Activated naive CD4-positive, alpha-beta T cell treated with anti-CD3 and anti-CD28 coated beads, Interleukin-2, amount 50 U/mL, for 72 hours (primary cell): ENCODE results near the gene LTB4R2. TPM values are rescaled to one million over a fixed set of nuclear protein-coding genes. Genes with fewer than 3 reads are reported as not detected.
A peak's percentile ranks its signal among the peaks of the same experiment; 100 is the strongest.

Experiments used
- ATAC-seq, 2 donors: fragments of 150-1000 bp; cut with Tn5 transposase; 2 replicates each; pipeline ENCODE4 v1.10.0; 2021; ENCODE audit warnings: mild to moderate bottlenecking in 2 of 2, moderate library complexity in 2 of 2
- DNase-seq, 2 donors: peaks; one replicate each; pipeline ENCODE4 v3.0.0; 2021 to 2022; ENCODE audit warnings: low spot score in 2 of 2
- H3K27ac Mint-ChIP-seq, 2 donors: one replicate each; pipeline ENCODE4 v1.8.0; 2022; ENCODE audit warnings: mild to moderate bottlenecking in 2 of 2, mixed read lengths in 2 of 2
- H3K36me3 Mint-ChIP-seq, 2 donors: one replicate each; pipeline ENCODE4 v1.8.0; 2022; ENCODE audit warnings: mixed read lengths in 2 of 2
- H3K9me3 Mint-ChIP-seq, 2 donors: one replicate each; pipeline ENCODE4 v1.8.0; 2022; ENCODE audit warnings: mixed read lengths in 2 of 2
- total RNA-seq, 2 donors: library from RNA; stranded (reverse); gene quantifications; one replicate each; pipeline ENCODE4 v1.2.3, GENCODE V29; 2022

Gene LTB4R2
- total RNA-seq, 2 donors from 2014 or later = 13.7 to 16.2 TPM

- DNase-seq = peak; percentile 43 to 83
- H3K36me3 Mint-ChIP-seq = peaks cover 13 to 27% of the 10 kb centered on the region in 2 donors
- no peaks in the 10 kb centered on the region for H3K9me3 Mint-ChIP-seq
- peak overlapping the region in 1 of 2 donors; percentile 71 for H3K27ac Mint-ChIP-seq
- peak; percentile 98 to 99 for ATAC-seq
These were observed 20.2 kb upstream of the LTB4R2 start for GRCh38 chr14:24289649-24290280.

GRCh38 chr14:24290746-24291145, 19.2 kb upstream of the LTB4R2 start:
- Mint-ChIP-seq H3K36me3 (peaks cover 13 to 27% of the 10 kb centered on the region in 2 donors), H3K27ac (no peak overlapping the region), H3K9me3 (no peaks in the 10 kb centered on the region)
- ATAC-seq (no peak), DNase-seq (no peak)

GRCh38 chr14:24291446-24292117, 18.4 kb upstream of the LTB4R2 start:
- DNase-seq (no peak), ATAC-seq (no peak)
- H3K27ac Mint-ChIP-seq = no peak overlapping the region
- H3K9me3 Mint-ChIP-seq = no peaks in the 10 kb centered on the region
- peaks cover 20 to 29% of the 10 kb centered on the region in 2 donors for H3K36me3 Mint-ChIP-seq

DNA sequence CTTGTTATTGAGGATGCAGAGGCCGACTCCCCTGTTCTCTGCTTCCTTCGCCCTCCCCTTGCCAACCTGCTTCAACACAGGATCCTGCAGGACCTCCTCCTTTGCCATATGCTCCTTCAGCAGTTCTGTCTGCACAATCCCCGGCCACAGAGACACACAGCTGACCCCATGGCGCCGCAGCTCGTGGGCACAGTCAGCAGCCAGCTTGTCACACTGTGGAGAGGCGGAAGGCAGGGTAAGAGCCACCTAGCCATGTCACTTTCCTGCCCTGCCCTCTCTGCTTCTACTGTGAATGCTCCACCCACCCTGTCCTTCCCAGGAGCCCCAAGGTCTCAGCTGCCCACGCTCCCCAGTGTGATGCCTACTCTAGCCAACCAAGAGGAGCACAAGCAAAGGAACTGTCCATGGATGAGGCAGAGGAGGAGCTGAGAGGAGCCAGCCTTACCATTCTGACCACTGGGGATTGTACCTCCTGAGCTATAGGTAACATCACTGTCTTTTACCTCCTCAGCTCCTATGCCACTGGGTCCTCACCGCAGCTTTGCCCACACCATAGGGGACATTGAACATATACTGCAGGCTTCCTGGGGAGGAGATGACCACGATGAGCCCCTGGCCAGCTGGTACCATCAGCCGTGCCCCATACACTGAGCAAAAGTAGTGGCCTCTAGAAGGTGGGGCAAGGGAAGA, 17.7 kb upstream of the LTB4R2 start:
- no peak for ATAC-seq
- H3K27ac Mint-ChIP-seq = no peak overlapping the region
- H3K36me3 Mint-ChIP-seq = peaks cover 21 to 31% of the 10 kb centered on the region in 2 donors
- no peaks in the 10 kb centered on the region for H3K9me3 Mint-ChIP-seq
- DNase-seq = no peak

DNA sequence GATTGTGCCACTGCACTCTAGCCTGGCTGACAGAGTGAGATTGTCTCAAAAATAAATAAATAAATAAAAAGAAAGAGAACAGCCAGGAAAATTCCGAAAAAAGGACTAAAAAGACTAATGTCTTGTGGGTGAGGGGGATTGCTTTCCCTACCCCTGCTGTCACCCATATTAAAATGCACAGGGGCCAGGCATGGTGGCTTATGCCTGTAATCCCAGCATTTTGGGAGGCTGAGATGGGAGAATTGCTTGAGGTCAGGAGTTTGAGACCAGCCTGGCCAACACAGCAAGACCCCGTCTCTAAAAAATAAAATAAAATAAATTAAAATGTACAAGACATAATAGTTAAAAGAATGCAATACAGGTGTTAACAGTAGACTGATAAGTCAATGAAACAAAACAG, 16.4 kb upstream of the LTB4R2 start:
- no peak for DNase-seq
- Mint-ChIP-seq H3K9me3 (no peaks in the 10 kb centered on the region), H3K36me3 (peaks cover 21 to 31% of the 10 kb centered on the region in 2 donors), H3K27ac (no peak overlapping the region)
- ATAC-seq = no peak

- H3K36me3 Mint-ChIP-seq = peaks cover 9 to 17% of the 10 kb centered on the region in 2 donors
- DNase-seq = peak; percentile 71 to 75
- H3K9me3 Mint-ChIP-seq = no peaks in the 10 kb centered on the region
- H3K27ac Mint-ChIP-seq = peak overlapping the region; percentile 58 to 83
- ATAC-seq = peak; percentile 74 to 80
These were observed 13.4 kb upstream of the LTB4R2 start for GRCh38 chr14:24296341-24297157.

- Mint-ChIP-seq H3K9me3 (no peaks in the 10 kb centered on the region), H3K36me3 (peaks cover 13 to 16% of the 10 kb centered on the region in 2 donors), H3K27ac (peak overlapping the region; percentile 58 to 80)
- DNase-seq (no peak), ATAC-seq (peak; percentile 51 to 65)
These were observed 12.6 kb upstream of the LTB4R2 start for GRCh38 chr14:24297190-24297964.

GRCh38 chr14:24298892-24299254, 11.1 kb upstream of the LTB4R2 start:
- peaks cover 7 to 16% of the 10 kb centered on the region in 2 donors for H3K36me3 Mint-ChIP-seq
- no peaks in the 10 kb centered on the region for H3K9me3 Mint-ChIP-seq
- DNase-seq = no peak
- peak overlapping the region; percentile 93 to 98 for H3K27ac Mint-ChIP-seq
- peak; percentile 16 to 27 for ATAC-seq

- peak within 1 kb of the TSS; percentile 93 to 98 for H3K27ac Mint-ChIP-seq
- H3K9me3 Mint-ChIP-seq = no peaks in the 10 kb centered on the region
- ATAC-seq = peak; percentile 73 to 83
- H3K36me3 Mint-ChIP-seq = peaks cover 10 to 16% of the 10 kb centered on the region in 2 donors
- DNase-seq = peak; percentile 88 to 93
These were observed 10.4 kb upstream of the LTB4R2 start, which contains the start of the genes DHRS1 and NOP9 for GRCh38 chr14:24299255-24300191. Gene DHRS1, minus strand, starts transcription at chr14:24299780. Its CDS starts 674 bp downstream, at chr14:24299106. Gene NOP9, plus strand, starts transcription at chr14:24299850. Its CDS starts 105 bp downstream, at chr14:24299955.

DNA sequence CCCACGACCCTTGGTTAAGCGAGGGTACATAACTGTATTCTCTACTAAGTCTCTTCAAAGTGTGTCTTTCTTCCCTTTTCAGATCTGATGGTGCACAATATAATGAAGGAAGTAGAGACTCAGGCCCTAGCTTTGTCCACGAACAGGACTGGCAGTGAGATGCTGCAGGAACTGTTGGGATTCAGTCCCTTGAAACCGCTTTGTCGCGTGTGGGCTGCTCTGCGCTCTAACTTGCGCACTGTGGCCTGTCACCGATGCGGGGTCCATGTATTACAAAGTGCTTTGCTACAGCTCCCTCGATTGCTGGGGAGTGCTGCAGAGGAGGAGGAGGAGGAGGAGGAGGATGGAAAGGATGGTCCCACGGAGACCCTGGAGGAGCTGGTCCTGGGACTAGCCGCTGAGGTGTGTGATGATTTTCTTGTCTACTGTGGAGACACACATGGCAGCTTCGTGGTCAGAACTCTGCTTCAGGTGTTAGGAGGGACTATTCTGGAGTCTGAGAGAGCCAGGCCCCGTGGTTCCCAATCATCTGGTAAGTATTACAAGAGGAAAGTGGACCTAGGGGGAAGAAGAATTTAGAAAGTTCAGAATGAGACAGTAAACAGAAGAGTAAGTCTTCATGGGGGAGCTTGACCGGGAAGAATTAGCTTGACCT, 9.5 kb upstream of the LTB4R2 start:
- no peaks in the 10 kb centered on the region for H3K9me3 Mint-ChIP-seq
- DNase-seq = no peak
- peak overlapping the region in 1 of 2 donors; percentile 93 for H3K27ac Mint-ChIP-seq
- ATAC-seq = no peak
- H3K36me3 Mint-ChIP-seq = peaks cover 16 to 18% of the 10 kb centered on the region in 2 donors

DNA sequence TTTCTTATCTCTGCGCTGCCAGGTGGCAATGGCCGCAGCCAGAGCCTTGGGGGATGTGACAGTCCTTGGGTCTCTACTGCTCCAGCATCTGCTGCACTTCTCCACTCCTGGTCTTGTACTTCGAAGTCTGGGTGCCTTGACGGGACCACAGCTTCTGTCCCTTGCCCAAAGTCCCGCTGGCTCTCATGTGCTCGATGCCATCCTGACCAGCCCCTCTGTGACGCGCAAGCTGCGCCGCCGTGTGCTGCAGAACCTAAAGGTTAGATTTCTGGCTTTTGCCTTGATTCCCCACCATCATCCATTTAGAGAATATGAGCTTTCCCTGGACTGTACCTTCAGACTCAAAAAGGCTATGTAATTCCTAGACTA, 5.9 kb upstream of the LTB4R2 start:
- DNase-seq = no peak
- Mint-ChIP-seq H3K27ac (peak overlapping the region; percentile 19 to 24), H3K9me3 (no peaks in the 10 kb centered on the region), H3K36me3 (peaks cover 7 to 14% of the 10 kb centered on the region in 2 donors)
- ATAC-seq = no peak

- Mint-ChIP-seq H3K9me3 (no peaks in the 10 kb centered on the region), H3K36me3 (peaks cover 10% of the 10 kb centered on the region in 2 donors), H3K27ac (peak overlapping the region in 1 of 2 donors; percentile 10)
- ATAC-seq (no peak), DNase-seq (no peak)
These were observed 2.8 kb upstream of the LTB4R2 start for GRCh38 chr14:24307156-24307574.

DNA sequence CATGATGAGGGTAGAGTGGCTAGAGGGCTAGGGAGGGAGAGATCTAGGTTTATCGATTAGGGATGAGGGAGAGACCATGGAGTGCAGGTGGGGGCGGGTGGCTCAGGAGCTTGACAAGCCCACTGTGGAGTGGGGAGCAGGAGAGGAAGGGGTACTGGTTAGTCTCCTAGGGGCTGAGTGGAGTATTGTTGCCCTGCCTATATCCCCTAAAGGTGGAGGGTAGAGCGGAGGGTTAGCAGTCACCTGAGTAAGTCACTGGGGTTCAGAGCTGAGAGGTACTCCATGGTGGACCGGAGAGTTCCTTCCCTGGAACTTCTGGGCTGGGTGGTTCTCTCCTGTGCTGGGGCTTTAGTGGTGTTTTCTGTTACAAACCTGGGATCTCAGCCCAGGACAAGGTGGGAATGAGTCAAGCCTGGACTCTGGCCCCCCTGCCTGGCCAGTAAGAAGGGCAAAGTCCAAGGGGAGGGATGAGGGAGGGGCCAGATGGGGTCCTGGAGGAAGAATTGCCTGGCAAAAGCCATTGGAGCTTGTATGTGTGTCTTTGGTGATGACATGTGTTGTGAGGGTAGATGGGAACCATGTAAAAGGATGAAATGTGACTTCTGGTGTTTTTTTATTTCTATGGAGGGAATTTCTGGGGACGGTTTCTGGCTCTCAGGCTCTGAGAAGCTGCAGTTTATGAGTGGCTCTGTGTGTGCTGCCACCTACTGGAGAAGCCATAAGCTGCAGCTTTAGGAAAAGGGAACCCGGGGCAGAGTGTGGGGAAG, 2.2 kb upstream of the LTB4R2 start, which contains the start of gene CIDEB:
Gene CIDEB (minus strand): TSS at position 403 of the 767 bp plus-strand sequence. CDS start 119 bp downstream, at position 284.
- Mint-ChIP-seq H3K9me3 (no peaks in the 10 kb centered on the region), H3K27ac (peak within 1 kb of the TSS; percentile 3 to 10), H3K36me3 (peaks cover 10 to 12% of the 10 kb centered on the region in 2 donors)
- ATAC-seq = no peak
- DNase-seq = peak in 1 of 2 donors; percentile 69
